Measurements from ENCODE around the gene KCND3.

DNA sequence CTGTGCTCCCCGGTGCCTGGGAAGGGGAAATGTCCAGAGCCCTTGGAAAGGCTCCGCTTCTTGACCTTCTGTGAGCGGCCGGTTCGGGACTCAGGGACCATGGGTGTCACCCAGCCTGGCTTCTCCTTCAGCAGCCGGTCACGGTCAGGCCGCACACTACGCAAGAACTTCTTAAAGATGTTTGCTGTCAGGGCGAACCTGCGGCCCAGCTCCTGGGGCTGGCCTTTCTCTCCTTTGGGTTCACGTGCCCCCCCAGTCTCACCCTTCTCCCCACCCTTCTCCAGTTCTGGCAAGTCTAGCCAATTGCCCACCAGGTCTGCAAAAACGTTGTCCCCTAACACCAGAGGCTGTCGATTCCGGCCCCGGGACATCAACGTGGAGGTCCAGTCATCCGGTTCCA lies 262.4 kb downstream of the KCND3 start:
- TF ChIP-seq, protein P1, sequence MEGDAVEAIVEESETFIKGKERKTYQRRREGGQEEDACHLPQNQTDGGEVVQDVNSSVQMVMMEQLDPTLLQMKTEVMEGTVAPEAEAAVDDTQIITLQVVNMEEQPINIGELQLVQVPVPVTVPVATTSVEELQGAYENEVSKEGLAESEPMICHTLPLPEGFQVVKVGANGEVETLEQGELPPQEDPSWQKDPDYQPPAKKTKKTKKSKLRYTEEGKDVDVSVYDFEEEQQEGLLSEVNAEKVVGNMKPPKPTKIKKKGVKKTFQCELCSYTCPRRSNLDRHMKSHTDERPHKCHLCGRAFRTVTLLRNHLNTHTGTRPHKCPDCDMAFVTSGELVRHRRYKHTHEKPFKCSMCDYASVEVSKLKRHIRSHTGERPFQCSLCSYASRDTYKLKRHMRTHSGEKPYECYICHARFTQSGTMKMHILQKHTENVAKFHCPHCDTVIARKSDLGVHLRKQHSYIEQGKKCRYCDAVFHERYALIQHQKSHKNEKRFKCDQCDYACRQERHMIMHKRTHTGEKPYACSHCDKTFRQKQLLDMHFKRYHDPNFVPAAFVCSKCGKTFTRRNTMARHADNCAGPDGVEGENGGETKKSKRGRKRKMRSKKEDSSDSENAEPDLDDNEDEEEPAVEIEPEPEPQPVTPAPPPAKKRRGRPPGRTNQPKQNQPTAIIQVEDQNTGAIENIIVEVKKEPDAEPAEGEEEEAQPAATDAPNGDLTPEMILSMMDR (conservative IDR thresholded peaks at IDR 0.05; ENCODE audit: low read length), result no peak
- TF ChIP-seq EZH2phosphoT487 (IDR thresholded peaks at IDR 0.05; ENCODE audit: borderline replicate concordance), result no peak
